Neural crest cell (in vitro differentiated cells): ENCODE data around the gene DISC1. TPM values are rescaled to one million over a fixed set of nuclear protein-coding genes. Genes with fewer than 3 reads are reported as not detected.

Experiments used
- DNase-seq: peaks from one replicate; pipeline ENCODE4 v3.0.0; 2021; ENCODE audit warnings: low read depth, mixed read lengths, low spot score
- H3K27ac Mint-ChIP-seq: one replicate; pipeline ENCODE4 v1.8.0; 2021; ENCODE audit warnings: mild to moderate bottlenecking, mixed read lengths; ENCODE audit not compliant: unreplicated experiment
- H3K27me3 Mint-ChIP-seq: 2 replicates; pipeline ENCODE4 v1.8.0; 2021; ENCODE audit warnings: low read depth, mild to moderate bottlenecking, mixed read lengths
- H3K36me3 Mint-ChIP-seq: 2 replicates; pipeline ENCODE4 v1.8.0; 2021; ENCODE audit warnings: low read depth, mild to moderate bottlenecking, mixed read lengths
- H3K4me1 Mint-ChIP-seq: 2 replicates; pipeline ENCODE4 v1.8.0; 2021; ENCODE audit warnings: mixed read lengths
- H3K4me3 Mint-ChIP-seq: one replicate; pipeline ENCODE4 v1.8.0; 2021; ENCODE audit warnings: mild to moderate bottlenecking, mixed read lengths
- H3K9me3 Mint-ChIP-seq: 2 replicates; pipeline ENCODE4 v1.8.0; 2021; ENCODE audit warnings: mixed read lengths
- CTCF ChIP-seq: fragments of 200-600 bp; sonication (generic); conservative IDR thresholded peaks from 2 replicates; pipeline ENCODE4 v1.5.0; 2021; ENCODE audit warnings: antibody characterized with exemption, mild to moderate bottlenecking
- total RNA-seq: library from RNA; stranded (reverse); gene quantifications from 2 replicates; pipeline ENCODE4 v1.2.1, GENCODE V29; 2021

The DISC1 gene
- total RNA-seq, 1 donor from 2014 or later: 13.7 TPM

- Mint-ChIP-seq H3K9me3 (no peaks in the 10 kb centered on the region), H3K27ac (no peak overlapping the region), H3K4me3 (no peak overlapping the region), H3K36me3 (no peaks in the 10 kb centered on the region), H3K27me3 (no peaks in the 10 kb centered on the region), H3K4me1 (peaks cover 11% of the 10 kb centered on the region)
- DNase-seq: no peak
- TF ChIP-seq CTCF: no peak
These were observed 24.5 kb upstream of the DISC1 start for GRCh38 chr1:231601824-231602672.

- DNase-seq: no peak
- Mint-ChIP-seq H3K4me3 (no peak overlapping the region), H3K27me3 (peaks cover 5% of the 10 kb centered on the region), H3K27ac (no peak overlapping the region), H3K9me3 (peaks cover 1% of the 10 kb centered on the region), H3K4me1 (peaks cover 11% of the 10 kb centered on the region), H3K36me3 (no peaks in the 10 kb centered on the region)
- TF ChIP-seq CTCF: no peak
These were observed 24.0 kb upstream of the DISC1 start for GRCh38 chr1:231602673-231602984.

- peak; percentile 91 for TF ChIP-seq CTCF
- peak; percentile 35 for DNase-seq
- peak overlapping the region; percentile 52 for H3K4me3 Mint-ChIP-seq
- H3K36me3 Mint-ChIP-seq: no peaks in the 10 kb centered on the region
- H3K27ac Mint-ChIP-seq: peak overlapping the region; percentile 40
- peaks cover 4% of the 10 kb centered on the region for H3K9me3 Mint-ChIP-seq
- peaks cover 11% of the 10 kb centered on the region for H3K4me1 Mint-ChIP-seq
- peaks cover 5% of the 10 kb centered on the region for H3K27me3 Mint-ChIP-seq
These were observed 22.9 kb upstream of the DISC1 start for GRCh38 chr1:231603598-231604275.

- Mint-ChIP-seq H3K36me3 (no peaks in the 10 kb centered on the region), H3K9me3 (peaks cover 4% of the 10 kb centered on the region), H3K27me3 (peaks cover 5% of the 10 kb centered on the region), H3K27ac (no peak overlapping the region), H3K4me3 (no peak overlapping the region), H3K4me1 (peaks cover 11% of the 10 kb centered on the region)
- TF ChIP-seq CTCF: no peak
- DNase-seq: no peak
These were observed 22.3 kb upstream of the DISC1 start for GRCh38 chr1:231604276-231604621.

- Mint-ChIP-seq H3K4me3 (no peak overlapping the region), H3K36me3 (no peaks in the 10 kb centered on the region), H3K27ac (no peak overlapping the region), H3K9me3 (peaks cover 4% of the 10 kb centered on the region), H3K27me3 (peaks cover 5% of the 10 kb centered on the region), H3K4me1 (peaks cover 11% of the 10 kb centered on the region)
- no peak for TF ChIP-seq CTCF
- no peak for DNase-seq
These were observed 21.2 kb upstream of the DISC1 start for GRCh38 chr1:231605149-231606100.
